Measurements from ENCODE around the gene LMOD3.

LMOD3 gene

DNA sequence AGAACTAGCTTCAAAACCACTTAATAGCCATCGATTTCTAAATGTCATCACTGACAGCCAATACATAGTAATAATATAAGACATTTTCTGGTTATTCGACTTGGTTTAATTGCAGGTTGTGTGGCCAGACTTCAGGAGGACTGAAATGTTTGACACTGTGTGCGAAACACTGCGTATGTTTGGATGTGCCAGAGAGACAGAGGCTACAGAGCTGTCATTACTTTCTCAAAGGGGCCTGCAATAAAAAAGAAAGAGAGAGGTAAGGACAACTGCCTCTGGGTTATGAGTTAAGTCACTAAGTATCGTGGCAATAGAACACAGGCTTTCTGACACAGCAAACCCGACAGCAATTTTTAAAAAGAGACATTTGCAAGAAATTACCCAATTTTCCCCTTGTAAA is 882 bp downstream of the LMOD3 start:
- no peak for DNase-seq

DNA sequence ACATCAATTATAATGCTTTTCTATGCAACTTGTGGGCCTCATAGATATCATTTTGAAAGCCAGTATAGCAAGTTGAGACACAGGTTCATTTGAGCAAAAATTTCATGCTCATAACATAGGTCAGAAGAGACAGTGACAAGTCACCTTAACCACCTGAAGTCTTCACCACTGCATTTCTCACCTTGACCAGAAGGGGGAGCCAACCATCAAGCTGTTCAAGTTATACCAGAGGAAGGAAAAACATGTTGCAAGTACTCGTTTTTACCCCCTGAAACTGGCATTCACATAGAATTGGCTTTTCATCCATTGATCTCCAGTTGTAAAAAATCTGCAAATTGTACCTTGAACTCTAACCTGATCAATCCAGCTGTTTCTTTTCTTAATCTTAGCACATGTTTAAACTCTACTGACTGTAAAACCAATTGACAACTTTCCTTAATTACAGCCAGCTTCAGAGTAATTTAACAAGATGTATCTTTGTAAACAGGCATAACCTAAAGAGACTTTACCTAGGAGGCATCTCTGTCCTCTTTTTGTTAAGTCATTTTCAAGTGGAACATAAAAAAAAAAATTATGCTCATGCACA is 1.4 kb downstream of the LMOD3 start:
- DNase-seq: peak; percentile 49 to 80 (median 70)

DNA sequence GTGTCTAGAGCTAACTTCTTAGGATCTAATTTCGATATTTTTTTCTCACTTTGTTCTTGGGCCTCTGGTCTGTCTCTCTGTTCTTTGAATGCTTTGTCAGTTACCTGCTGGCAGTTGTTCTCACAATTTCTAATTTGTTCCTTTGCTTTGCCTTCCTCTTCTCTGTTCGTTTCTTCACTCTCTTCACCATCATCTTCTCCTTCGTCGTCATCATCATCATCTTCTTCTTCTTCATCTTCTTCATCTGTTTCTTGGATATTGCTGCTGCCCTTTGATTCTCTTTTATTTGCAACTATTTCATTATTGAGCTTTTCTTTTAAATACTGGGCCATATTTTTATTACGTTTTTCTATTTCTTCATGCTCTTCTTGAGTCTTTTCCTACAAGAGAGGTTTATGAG is 2.7 kb downstream of the LMOD3 start:
- DNase-seq: no peak

GRCh38 chr3:69119138-69119537 is 3.3 kb downstream of the LMOD3 start:
- no peak for DNase-seq

- no peak for DNase-seq
These were observed 3.8 kb downstream of the LMOD3 start for GRCh38 chr3:69118555-69118954.

DNA sequence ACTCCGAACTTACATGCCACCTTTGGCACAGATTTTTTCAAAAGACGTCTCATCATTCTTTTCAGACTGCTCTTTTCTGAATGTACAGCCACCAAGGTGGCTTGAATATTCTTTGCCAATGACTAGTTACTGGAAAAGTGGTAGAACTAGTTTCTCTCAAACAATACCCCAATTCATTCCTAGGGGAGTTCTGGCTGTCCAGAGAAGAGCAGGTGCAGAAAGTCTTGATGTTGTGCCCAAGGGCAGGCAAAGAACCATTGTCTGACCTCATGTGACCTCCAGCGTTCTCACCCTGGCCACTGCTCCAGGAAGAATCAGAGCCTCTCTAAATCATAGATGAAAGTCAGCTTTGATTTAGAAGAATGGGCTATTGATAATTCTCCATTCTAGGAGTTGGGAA is 5.5 kb downstream of the LMOD3 start:
- DNase-seq: no peak

DNA sequence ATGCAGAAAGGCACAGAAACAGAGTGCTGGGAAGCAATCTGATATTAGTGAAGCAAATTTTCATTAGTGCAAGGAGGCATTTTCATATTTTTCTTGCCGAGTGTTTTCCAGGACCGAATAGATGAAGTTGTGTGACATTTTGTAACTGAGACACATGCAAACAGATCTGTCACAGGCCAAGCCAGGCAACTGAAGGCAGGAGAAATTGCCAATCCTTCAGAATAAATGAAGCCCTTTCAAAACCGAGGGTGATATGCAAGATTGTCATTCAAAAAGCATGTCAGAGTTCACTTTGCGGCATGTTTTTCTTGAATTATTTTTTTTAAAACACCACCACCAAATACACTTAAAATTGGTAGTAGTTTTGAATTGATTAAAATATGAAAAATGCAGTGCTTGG is 6.2 kb downstream of the LMOD3 start:
- DNase-seq: no peak

DNA sequence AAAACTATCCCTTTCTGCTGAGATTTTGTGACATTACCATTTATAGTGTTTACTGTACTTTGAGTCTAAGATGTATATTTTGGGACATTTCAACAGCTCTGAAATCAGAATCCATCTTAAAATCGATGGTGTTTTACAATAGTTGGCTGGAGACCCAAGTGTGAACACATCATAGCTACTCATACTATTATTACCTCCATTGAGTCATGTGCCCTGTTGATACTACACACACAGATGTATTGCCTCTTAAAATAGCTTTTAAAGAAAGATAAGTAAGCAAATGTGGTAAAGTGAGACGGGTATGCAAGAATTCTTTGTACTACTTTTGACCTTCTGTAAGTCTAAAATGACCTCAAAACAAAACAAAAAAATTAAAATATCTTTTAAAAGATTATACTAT is 6.7 kb downstream of the LMOD3 start:
- DNase-seq: no peak

- DNase-seq: no peak
These were observed 8.9 kb downstream of the LMOD3 start for GRCh38 chr3:69113536-69113935.

- no peak for DNase-seq
These were observed 11.4 kb downstream of the LMOD3 start for GRCh38 chr3:69110941-69111546.

DNA sequence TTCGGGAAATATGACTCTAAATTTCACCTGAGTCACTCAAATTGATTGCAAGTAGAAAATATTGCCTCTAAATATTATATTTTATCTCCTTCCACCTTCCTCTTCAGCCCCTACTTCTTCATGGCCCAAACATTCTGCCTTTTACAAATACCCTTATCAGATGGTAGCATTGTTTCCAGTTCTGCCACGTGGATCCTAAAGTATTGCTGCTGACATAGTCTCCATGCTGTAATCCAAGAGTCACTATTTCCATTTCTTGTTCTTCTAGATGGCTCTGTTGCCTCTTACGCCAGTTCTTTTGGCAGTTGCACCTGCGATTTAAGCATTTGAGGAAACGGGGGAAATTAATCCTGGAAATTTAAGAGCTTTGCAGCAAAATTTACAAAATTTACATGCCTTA is 13.6 kb downstream of the LMOD3 start:
- no peak for DNase-seq

- DNase-seq: no peak
These were observed 14.6 kb downstream of the LMOD3 start for GRCh38 chr3:69107841-69108240.

DNA sequence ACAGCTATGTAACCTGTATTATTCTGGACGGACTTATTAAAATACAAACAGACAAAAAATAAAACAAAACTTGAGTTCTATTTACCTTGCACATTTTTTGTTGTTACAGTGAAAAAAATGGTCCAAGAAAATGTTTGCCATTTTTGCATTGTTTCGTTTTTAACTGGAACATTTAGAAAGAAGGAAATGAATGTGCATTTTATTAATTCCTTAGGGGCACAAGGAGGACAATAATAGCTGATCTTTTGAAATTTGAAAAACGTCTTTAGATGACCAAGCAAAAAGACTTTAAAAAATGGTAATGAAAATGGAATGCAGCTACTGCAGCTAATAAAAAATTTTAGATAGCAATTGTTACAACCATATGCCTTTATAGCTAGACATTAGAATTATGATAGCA is 17.1 kb downstream of the LMOD3 start:
- no peak for DNase-seq

- no peak for DNase-seq
These were observed 17.8 kb downstream of the LMOD3 start for GRCh38 chr3:69104586-69104985.

- DNase-seq: no peak
These were observed 19.3 kb downstream of the LMOD3 start for GRCh38 chr3:69103123-69103522.

DNA sequence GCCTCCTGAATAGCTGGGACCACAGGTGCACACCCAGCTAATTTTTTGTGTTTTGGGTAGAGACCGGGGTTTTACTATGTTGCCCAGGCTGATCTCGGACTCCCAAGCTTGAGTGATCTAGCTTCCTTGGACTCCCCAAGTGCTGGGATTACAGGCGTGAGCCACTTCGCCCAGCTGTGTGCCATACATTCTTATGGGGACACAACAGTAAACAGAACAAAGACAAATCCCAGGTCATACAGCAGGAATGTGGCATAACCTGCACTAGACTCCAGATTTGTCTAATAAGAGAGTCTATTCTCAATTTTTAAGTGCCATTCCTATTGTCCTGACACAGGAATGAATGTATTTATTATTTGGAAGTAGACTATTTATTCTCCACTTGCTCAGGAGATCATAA is 20.0 kb downstream of the LMOD3 start:
- DNase-seq: no peak

GRCh38 chr3:69099576-69099975 is 22.8 kb downstream of the LMOD3 start:
- DNase-seq: no peak

DNA sequence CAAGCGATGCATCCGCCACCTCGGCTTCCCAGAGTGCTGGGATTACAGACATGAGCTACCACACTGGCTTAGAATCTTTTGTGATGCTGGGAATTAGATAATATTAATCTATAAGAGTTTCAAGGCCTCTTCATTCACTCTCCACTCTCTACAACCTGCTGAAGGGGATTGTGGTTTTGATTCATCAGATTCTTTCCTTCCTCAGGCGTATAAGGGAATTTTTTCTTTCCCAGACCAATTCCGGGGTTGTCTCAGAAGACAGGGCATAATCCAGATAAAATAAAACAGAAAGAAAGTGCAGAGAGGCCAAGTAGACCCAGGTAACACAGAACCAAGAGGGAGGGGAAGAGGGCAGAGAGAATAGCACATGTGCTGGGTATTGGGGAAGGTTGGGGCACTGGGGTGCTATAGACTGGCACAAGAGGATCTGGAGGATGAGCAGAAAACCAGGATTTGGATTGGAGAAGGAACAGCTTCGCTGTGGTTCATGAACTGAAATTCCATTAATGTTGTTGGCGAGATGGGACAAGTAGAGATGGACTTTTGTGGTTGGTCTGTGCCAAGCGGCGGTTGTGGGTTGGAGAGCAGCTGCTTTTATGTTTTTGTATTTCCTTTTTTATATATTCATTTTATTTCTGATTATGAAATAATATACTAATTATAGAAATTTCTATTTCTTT is 24.8 kb downstream of the LMOD3 start:
- no peak for DNase-seq

DNA sequence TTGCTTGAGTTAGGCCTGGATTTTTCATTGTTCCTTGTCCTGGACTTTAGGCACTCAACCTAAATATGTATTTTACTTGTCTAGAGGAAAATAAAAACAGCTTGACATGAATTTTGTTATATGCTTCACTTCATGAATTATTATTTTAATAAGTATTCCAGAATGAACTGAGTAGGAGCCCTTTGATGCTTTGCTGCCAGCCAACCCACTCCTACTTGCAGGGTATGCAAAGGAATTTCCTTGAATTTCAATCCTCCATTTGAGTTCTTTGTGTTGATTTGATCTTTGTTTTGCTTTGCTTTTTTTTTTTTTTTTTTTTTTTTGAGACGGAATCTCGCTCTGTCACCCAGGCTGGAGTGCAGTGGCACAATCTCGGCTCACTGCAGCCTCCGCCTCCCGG is 26.1 kb downstream of the LMOD3 start:
- no peak for DNase-seq

DNA sequence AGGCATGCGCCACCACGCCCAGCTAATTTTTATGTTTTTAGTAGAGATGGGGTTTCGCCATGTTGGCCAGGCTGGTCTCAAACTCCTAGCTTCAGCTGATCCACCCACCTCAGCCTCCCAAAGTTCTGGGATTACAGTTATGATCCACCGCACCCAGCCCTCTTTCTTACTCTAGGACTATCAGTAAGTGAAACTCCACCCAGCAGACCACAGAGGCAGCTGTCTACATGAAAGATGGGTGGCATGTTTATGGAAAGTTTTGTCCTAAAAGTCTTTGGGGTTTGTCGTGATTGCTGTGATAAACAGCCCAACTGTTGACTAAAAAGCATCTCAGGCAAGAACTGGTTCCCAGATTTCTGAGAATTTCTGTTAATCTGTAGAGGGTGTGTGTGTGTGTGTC is 26.8 kb downstream of the LMOD3 start:
- DNase-seq: peak in 2 of 5 donors; percentile 13 to 53

- no peak for DNase-seq
These were observed 27.8 kb downstream of the LMOD3 start for GRCh38 chr3:69094467-69095205.

- DNase-seq: peak in 2 of 5 donors; percentile 5 to 79
These were observed 30.3 kb downstream of the LMOD3 start for GRCh38 chr3:69092030-69092516.

DNA sequence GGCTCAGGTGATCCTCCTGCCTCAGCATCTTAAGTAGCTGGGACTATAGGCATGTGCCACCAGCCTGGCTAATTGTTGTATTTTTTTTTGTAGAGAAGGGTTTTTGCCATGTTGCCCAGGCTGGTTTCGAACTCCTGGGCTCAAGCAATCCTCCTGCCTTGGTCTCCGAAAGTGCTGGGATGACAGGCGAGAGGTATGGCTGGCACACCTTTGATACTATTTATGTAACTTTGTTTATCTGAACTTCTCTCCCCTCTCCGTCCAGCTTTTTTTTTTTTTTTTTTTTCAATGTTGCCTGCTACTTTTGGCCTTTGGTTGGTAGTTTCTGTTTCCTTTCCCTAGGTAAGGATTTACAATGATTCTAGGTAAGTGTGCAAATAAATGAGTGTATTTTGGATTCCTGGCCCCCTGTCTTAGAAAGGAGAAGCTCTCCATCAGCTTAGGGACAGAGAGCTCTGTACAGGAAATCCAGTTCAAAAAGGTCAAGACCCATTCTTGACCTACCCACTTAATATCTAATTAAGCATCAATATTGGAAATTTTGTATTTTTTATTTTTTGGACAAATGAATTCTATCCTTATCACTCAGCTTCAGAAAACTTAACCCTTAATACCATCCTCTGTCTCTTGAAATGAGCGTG is 30.9 kb downstream of the LMOD3 start:
- DNase-seq: no peak

Data from T-helper 1 cell (primary cell).